GM21576 (cell line): ENCODE results near the gene C16orf86.

Experiments
- ATAC-seq: cut with Tn5 transposase; IDR thresholded peaks from one replicate; pipeline ENCODE4 v1.9.1; 2021; ENCODE audit warnings: mild to moderate bottlenecking, moderate library complexity; ENCODE audit not compliant: unreplicated experiment

Gene C16orf86

GRCh38 chr16:67666559-67667452, at the start of gene C16orf86, which contains the start of gene ENKD1:
Gene C16orf86 (plus strand): TSS chr16:67666814. CDS start chr16:67666971, 157 bp downstream.
Gene ENKD1 (minus strand): TSS chr16:67666750. CDS start chr16:67666442, 308 bp downstream.
- peak; percentile 52 for ATAC-seq

DNA sequence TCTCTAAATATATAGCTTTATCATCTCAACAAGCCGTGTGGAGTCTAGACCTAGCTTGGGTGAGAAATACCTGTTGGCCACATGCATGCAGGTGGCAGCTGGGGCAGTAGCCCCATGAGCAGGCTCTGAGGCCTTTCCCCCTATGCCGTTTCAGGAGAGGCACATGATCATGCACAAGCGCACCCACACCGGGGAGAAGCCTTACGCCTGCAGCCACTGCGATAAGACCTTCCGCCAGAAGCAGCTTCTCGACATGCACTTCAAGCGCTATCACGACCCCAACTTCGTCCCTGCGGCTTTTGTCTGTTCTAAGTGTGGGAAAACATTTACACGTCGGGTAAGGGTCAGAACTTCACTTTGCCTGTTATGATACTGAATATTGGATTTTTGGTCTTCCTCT, 38.4 kb upstream of the C16orf86 start:
- no peak for ATAC-seq

DNA sequence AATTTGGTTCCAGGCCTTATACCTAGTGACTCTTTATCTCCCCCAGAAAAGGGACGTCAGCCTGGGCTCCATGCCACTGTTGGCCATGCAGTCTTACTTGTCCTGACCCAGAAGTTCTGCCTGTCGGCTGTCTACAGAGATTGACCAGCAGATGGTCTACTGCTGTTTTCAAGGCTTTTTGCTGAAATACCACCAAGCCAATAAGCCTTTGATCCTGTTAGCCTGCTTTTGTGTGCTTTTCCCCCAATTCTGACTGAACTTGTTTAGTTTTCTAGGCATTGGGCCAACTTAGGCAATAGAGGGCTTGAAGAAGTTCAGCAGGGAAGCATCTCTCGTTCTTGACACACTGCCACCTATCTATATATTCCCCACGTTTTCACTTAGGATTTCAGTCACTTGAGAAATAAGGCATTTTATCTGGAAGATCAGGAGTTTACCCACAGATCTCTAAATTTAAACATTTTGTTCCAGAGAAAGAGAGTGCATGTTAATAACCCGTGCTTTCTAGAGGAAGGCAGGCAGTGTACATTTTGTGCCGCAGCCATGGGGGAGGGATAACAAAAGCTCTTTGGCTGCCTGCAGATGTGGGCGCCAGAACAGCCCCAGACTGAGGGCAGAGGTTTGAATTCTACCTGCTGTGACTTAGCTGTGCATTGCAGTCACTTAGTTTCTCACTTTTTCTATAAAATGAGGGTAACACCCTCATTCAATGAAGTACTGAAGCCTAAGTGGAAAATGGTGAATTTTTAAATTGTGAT, 34.0 kb upstream of the C16orf86 start:
- ATAC-seq = no peak

DNA sequence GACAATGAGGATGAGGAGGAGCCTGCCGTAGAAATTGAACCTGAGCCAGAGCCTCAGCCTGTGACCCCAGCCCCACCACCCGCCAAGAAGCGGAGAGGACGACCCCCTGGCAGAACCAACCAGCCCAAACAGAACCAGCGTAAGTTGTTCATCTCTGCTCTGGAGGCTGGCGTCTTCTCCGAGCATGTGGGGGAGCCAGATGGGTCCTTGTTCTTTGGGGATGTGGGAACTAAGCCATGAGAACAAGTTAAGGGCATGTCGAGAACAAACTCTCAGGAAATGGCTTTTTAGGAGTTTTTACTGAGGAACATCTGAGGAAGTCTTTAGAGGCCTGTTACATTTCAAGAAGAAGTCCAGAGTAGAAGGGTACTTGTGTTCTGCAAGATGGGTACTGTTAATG, 29.9 kb upstream of the C16orf86 start:
- ATAC-seq = no peak

GRCh38 chr16:67637625-67638024, 29.0 kb upstream of the C16orf86 start:
- no peak for ATAC-seq

GRCh38 chr16:67641779-67642708, 24.6 kb upstream of the C16orf86 start:
- ATAC-seq = no peak

DNA sequence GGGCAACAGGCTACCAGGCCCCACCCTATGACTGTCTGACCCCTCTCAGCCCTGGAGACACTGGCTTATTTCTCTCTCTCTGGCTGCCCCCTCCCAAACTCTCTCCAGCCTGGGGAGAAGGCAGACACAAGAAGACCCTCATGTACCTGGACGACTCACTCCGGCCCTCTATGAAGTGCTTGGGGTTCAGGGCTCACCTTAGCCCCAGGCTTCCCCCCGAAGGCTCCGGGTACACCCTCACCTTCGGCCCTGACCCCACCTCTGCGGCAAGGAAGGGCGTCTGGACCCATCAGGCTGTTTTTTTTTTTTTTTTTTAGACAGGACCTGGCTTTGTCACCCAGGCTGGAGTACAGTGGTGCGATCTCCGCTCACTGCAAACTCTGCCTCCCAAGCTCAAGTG, 22.6 kb upstream of the C16orf86 start:
- ATAC-seq = no peak

DNA sequence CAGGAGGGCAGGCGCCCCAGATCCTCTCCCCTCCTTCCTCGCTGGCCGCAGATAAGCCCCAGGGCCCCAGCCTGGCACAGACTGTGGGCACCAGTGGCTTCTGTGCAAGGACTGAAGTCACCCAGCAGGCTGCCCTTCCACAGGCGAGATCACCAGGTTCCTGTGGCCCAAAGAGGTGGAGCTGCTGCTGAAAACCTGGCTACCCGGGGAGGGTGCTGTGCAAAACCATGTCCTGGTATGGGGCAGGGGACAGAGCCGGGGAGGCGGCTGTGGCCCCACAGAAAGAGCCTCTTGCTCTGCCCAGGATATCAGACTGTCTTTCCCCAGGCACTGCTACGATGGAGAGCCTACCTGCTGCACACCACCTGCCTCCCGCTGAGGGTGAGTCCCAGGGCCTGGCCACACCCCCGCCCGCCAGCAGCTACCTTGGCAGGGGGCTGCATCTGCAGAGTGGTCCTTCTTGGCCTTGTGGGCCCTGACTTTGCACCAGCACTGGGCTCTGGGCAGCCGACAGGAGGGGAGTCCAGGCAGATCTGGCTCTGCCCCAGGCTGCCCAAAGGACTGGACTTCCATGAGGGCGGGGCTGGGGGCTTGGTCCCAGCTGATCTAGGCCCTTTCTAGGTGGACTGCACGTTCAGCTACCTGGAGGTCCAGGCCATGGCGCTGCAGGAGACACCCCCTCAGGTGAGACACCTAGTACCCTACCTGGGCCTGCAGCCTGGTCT, 21.1 kb upstream of the C16orf86 start:
- ATAC-seq = no peak

GRCh38 chr16:67647111-67647651, 19.4 kb upstream of the C16orf86 start:
- ATAC-seq = no peak

- no peak for ATAC-seq
These were observed 18.9 kb upstream of the C16orf86 start for GRCh38 chr16:67647681-67648080.

GRCh38 chr16:67648088-67648763, 18.4 kb upstream of the C16orf86 start:
- no peak for ATAC-seq

DNA sequence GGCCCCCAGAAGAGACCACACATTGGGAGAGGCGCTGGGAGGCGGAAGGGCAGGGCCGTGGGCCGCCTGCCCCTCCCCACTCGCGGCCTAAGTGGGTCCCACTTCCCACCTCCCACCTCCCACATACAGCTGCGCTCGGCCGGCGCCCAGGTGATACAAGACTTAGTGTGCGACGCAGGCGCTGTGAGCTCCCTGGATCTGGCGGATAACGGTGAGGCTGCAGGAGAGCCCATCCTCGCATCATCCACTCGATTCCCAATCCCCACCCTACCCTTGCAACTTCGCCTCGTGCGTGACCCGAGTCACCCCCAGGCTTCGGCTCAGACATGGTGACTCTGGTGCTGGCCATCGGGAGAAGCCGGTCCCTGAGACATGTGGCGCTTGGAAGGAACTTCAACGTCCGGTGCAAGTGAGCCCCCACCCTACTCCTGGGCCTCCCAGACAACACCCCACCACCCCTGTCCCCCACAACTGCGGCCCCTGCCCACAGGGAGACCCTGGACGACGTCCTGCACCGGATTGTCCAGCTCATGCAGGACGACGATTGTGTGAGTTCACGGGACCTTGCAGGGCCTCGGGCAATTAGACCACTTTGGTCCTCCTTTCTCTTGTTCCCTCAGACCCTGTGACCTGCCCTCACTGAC, 17.7 kb upstream of the C16orf86 start:
- no peak for ATAC-seq

DNA sequence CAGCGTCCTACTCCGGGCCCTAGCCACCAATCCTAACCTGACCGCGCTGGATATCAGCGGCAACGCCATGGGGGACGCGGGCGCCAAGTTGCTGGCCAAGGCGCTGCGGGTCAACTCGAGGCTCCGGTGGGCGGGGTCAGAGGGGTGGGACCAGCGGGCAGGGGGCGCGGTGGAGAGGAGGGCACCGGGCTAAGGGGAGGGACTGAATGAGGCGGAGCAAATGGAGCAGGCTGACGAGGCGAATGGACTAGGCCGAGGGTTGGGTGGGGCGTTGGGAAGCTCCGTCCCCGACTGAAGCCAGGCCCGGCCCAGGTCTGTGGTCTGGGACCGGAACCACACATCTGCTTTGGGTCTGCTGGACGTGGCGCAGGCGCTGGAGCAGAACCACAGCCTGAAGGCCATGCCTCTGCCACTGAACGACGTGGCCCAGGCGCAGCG, 17.1 kb upstream of the C16orf86 start:
- no peak for ATAC-seq

DNA sequence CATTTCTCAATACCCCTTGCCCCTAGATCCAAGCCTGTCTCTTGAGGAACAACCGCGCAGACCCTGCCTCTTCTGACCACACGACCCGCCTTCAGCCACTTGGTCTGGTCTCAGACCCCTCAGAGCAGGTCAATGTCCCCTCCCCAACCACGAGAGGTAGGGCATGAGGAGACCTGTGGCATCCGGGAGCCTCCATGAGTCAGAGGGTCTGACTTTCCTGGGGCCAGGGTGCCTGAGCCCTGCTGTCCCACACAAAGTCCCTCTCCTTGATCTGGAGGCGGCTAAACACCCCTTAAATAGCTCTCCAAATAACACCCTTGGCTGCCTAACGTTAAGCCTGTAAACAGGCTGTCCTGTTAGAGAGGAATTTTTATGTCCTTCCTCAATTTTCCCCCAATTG, 16.6 kb upstream of the C16orf86 start:
- no peak for ATAC-seq

DNA sequence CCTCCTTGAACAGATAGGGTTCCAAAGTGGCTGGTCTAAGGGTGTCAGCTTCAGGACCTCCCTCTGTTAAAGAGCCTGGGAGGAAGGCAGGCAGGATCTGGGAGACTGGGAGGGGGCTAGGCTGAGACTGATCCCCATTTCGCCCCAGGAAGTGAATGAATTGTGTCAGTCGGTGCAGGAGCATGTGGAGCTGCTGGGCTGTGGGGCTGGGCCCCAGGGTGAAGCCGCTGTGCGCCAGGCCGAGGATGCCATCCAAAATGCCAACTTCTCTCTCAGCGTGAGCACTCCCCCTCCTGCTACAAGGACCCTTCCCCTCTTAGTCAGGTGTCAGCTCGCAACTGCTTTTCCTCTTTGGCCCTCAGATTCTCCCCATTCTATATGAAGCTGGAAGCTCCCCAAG, 15.6 kb upstream of the C16orf86 start:
- no peak for ATAC-seq

DNA sequence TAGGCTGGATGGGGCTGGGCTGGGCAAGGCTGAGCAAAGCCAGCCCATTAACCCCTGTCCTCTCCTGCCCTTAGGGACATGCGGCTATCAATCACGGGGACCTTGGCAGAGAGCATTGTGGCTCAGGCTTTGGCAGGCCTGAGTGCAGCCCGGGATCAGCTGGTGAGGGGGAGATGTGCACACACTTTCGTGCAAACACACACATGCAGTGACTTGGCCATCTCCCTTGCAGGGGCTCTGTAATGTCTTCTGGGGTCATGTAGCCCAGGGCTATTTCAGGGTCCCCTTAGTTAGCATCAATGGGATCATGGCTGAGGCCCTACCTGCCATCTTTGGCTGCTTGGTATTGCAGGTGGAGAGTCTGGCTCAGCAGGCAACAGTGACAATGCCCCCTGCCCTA, 14.8 kb upstream of the C16orf86 start:
- ATAC-seq = no peak

GRCh38 chr16:67652578-67653127, 14.0 kb upstream of the C16orf86 start:
- no peak for ATAC-seq

DNA sequence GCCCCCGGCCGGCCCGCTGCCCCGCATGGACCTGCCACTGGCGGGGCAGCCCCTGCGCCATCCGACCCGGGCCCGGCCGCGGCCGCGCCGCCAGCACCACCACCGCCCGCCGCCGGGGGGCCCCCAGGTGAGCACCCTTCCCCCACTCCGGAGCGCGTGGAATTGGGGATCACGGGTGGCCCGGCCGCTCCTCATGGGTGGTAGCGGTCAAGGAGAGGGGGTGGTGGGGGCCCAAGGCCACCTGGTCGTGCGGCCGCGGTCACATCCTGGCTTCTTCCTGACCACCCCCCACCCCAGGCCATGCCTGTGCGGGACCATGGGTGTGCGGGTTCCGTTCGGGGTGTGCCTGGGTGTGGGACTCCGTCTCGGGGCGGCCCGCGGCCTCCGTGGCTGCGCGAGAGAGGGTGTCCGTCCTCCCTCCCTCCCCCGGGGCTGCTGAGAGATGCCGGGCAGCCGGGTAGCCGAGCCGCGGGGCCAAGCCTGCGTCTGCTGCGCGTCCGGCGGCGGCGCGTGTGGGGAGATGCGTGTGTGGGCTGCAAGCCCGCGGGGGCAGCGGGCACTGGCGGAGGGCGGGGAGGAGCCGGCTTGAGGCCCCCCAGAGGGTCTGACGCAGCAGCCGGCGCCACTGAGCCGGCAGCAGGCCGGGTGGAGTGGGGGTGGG, 13.4 kb upstream of the C16orf86 start:
- ATAC-seq = no peak
